HG03378 (cell line): ENCODE data around the gene TMPRSS4.
"Not testable (repeated sequence)": the region's sequence is repeated elsewhere in the genome, so short reads cannot be mapped to it uniquely, and the experiment has no call there.

Experiments
- ATAC-seq: cut with Tn5 transposase; IDR thresholded peaks from one replicate; pipeline ENCODE4 v1.9.1; 2021; ENCODE audit warnings: mild to moderate bottlenecking, moderate library complexity; ENCODE audit not compliant: unreplicated experiment

TMPRSS4 gene

GRCh38 chr11:118055966-118056365 is 20.9 kb upstream of the TMPRSS4 start:
- no peak for ATAC-seq

- no peak for ATAC-seq
These were observed 20.1 kb upstream of the TMPRSS4 start for GRCh38 chr11:118056806-118057205.

- no peak for ATAC-seq
These were observed 19.4 kb upstream of the TMPRSS4 start for GRCh38 chr11:118057251-118058145.

- ATAC-seq: no peak
These were observed 18.3 kb upstream of the TMPRSS4 start for GRCh38 chr11:118058311-118059245.

- ATAC-seq: no peak
These were observed 17.5 kb upstream of the TMPRSS4 start for GRCh38 chr11:118059246-118059940.

- no peak for ATAC-seq
These were observed 16.7 kb upstream of the TMPRSS4 start for GRCh38 chr11:118060081-118060661.

GRCh38 chr11:118060869-118061268 is 16.0 kb upstream of the TMPRSS4 start:
- ATAC-seq: no peak

GRCh38 chr11:118061586-118062125 is 15.2 kb upstream of the TMPRSS4 start:
- no peak for ATAC-seq

GRCh38 chr11:118062181-118062580 is 14.7 kb upstream of the TMPRSS4 start:
- ATAC-seq: not testable (repeated sequence)

- not testable (repeated sequence) for ATAC-seq
These were observed 14.2 kb upstream of the TMPRSS4 start for GRCh38 chr11:118062631-118063030.

- no peak for ATAC-seq
These were observed 11.9 kb upstream of the TMPRSS4 start for GRCh38 chr11:118064956-118065355.

GRCh38 chr11:118065384-118065783 is 11.5 kb upstream of the TMPRSS4 start:
- ATAC-seq: no peak

- no peak for ATAC-seq
These were observed 9.9 kb upstream of the TMPRSS4 start for GRCh38 chr11:118067006-118067405.

- no peak for ATAC-seq
These were observed 8.5 kb upstream of the TMPRSS4 start for GRCh38 chr11:118068206-118068944.

- ATAC-seq: no peak
These were observed 7.8 kb upstream of the TMPRSS4 start for GRCh38 chr11:118068945-118069612.

GRCh38 chr11:118071416-118072030 is 5.4 kb upstream of the TMPRSS4 start:
- no peak for ATAC-seq

GRCh38 chr11:118073554-118073953 is 3.3 kb upstream of the TMPRSS4 start:
- ATAC-seq: no peak

GRCh38 chr11:118074091-118074685 is 2.7 kb upstream of the TMPRSS4 start:
- no peak for ATAC-seq
